Kidney epithelial cell (primary cell): ENCODE results near the gene HM13. TPM values are rescaled to one million over a fixed set of nuclear protein-coding genes. Genes with fewer than 3 reads are reported as not detected.

Source experiments
- DNase-seq: peaks from one replicate; pipeline ENCODE4 v3.0.0-alpha.2; 2010; ENCODE audit warnings: low read depth
- H3K27me3 ChIP-seq: 2 replicates; pipeline ENCODE4 v1.6.0; 2011; ENCODE audit warnings: low read length; ENCODE audit not compliant: control insufficient read depth, insufficient read depth
- H3K36me3 ChIP-seq: 2 replicates; pipeline ENCODE4 v1.5.1; 2011; ENCODE audit warnings: low read length; ENCODE audit not compliant: control insufficient read depth, insufficient read depth
- H3K4me3 ChIP-seq: 2 replicates; pipeline ENCODE4 v1.5.1; 2011; ENCODE audit warnings: low read depth, mild to moderate bottlenecking, control low read depth, low read length
- total RNA-seq: library from RNA; depleted of rRNA; stranded (reverse); fragments of >200 nt; gene quantifications from 2 replicates; pipeline ENCODE4 v1.2.3, GENCODE V29; 2015
- TF ChIP-seq, protein P1 (sequence below): IDR thresholded peaks from 2 replicates; pipeline ENCODE4 v1.5.1; 2011; ENCODE audit warnings: mild to moderate bottlenecking, moderate library complexity, low read length, control low read depth, inconsistent platforms; ENCODE audit not compliant: insufficient read depth, poor library complexity, severe bottlenecking

The HM13 gene
- total RNA-seq, 1 donor from 2014 or later = 116 TPM

DNA sequence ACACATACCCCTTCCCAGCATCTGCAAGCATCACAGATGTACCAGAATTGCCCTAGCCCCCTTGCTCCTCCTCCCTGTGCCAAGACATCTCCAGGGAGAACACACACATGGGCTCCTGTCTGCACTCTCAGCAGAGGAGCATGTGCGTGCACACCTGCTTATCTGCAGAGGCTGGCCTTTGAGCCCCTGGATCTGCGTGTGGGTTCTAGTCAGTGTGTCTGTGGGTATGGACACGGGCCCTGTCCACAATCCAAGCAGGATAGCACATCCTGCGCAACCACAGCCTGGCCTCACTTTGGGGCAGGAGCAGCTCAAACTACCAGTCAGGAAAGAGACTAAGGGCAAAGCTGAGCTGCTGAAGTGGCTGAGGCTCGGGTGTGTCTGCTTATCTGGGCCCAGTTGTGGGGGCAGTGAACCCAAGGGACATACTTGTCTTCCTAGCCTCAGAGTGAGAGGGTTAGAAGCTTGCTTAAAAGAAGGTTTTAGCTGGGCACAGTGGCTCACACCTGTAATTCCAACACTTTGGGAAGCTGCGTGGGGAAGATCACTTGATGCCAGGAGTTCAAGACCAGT lies 41.0 kb downstream of the HM13 start:
- Histone ChIP-seq H3K27me3 (no peaks in the 10 kb centered on the region), H3K36me3 (no peaks in the 10 kb centered on the region), H3K4me3 (no peak overlapping the region)
- TF ChIP-seq, protein P1, sequence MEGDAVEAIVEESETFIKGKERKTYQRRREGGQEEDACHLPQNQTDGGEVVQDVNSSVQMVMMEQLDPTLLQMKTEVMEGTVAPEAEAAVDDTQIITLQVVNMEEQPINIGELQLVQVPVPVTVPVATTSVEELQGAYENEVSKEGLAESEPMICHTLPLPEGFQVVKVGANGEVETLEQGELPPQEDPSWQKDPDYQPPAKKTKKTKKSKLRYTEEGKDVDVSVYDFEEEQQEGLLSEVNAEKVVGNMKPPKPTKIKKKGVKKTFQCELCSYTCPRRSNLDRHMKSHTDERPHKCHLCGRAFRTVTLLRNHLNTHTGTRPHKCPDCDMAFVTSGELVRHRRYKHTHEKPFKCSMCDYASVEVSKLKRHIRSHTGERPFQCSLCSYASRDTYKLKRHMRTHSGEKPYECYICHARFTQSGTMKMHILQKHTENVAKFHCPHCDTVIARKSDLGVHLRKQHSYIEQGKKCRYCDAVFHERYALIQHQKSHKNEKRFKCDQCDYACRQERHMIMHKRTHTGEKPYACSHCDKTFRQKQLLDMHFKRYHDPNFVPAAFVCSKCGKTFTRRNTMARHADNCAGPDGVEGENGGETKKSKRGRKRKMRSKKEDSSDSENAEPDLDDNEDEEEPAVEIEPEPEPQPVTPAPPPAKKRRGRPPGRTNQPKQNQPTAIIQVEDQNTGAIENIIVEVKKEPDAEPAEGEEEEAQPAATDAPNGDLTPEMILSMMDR = no peak
- DNase-seq = no peak

DNA sequence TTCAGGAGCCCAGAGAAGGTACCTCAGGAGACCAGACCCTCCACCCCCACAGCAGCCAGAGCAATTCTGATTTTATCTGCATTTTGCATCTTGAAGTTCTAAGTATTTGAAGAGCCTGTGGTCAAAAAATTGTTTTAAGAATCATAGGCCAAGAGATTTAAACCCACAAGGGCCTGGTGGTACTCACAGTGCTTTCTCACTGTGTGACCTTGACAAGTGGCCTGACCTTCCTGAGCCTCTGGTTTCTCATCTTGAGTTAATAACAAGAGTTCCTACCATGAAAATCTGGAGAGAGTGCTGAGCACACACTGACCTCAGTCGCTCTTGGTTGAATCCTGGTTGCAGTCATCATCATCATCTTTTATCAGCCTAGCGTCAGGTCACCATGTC lies 45.5 kb downstream of the HM13 start:
- DNase-seq = no peak
- no peaks in the 10 kb centered on the region for H3K27me3 ChIP-seq
- no peak overlapping the region for H3K4me3 ChIP-seq
- H3K36me3 ChIP-seq = peaks cover 2% of the 10 kb centered on the region
- TF ChIP-seq, protein P1 = no peak

DNA sequence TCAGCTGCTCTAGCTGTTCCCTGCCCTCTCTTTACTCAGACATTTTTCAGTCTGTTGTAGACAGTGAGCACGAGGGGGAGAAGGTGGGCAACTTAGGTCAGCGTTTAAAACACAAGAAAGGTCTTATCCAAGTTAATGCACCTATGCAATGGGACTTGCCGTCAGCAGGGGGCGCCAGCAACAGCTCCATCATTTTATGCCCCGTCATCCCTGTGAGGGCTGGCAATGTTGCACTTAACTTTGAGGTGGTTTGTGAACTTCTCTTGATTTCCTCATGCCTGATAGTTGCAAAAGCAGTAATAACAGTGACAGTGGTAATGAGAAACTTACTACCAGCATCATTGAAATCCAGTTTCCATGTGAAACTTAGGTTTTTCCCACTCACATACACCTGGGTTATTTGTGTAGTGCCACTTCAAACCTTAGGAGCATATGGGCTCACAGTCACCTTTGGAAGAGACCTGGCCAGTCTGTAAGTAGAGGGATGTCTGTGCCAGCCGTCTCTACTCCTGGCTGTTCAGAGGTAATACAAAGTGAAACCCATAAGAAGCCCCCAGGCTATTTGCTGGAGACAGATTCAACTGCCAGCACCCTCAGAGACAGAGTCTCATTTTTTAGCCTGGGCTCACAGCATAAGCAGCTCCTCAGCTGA lies 46.0 kb downstream of the HM13 start:
- H3K4me3 ChIP-seq = no peak overlapping the region
- peaks cover 2% of the 10 kb centered on the region for H3K36me3 ChIP-seq
- DNase-seq = no peak
- H3K27me3 ChIP-seq = no peaks in the 10 kb centered on the region
- TF ChIP-seq, protein P1 = peak; percentile 91

DNA sequence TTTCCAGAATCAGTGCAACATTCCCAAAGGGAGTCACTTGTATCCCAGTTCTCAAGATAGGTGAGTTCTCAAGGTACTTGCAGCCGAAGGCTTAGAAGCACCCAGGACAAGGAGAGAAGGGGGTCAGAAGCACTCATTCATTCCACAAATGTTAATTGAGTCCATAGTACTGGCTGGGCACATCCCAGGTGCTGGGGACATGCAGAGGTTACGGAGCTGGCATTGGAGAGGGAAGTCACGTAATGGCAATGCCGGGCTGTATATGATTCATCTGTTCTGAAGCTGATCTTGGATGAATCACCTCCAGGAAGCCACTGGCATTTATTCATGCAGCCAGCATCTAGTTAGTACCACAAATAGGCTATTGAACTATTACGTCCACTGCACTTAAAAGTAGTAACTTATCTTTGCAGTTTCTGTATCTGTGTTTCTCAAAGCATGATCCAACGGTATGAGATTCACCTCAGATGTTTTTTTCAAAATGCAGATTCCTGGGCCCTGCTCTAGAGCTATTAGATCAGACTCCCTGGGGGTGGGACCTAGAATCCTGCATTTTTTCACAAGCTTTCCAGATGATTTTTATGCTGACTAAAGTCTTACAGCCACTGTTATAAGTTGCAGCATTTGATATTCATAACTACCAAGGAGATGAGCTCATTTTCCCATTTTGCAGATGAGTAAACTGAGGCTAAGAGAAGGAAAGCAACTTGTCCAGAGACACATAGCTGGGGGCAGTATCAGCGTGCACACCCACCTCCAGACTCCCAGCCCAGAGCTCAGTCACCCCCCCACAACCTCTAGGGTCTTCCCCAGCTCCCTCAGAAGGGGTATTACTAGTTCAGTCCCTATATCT lies 46.7 kb downstream of the HM13 start:
- peaks cover 3% of the 10 kb centered on the region for H3K36me3 ChIP-seq
- H3K4me3 ChIP-seq = no peak overlapping the region
- TF ChIP-seq, protein P1 = no peak
- H3K27me3 ChIP-seq = no peaks in the 10 kb centered on the region
- DNase-seq = peak; percentile 94

DNA sequence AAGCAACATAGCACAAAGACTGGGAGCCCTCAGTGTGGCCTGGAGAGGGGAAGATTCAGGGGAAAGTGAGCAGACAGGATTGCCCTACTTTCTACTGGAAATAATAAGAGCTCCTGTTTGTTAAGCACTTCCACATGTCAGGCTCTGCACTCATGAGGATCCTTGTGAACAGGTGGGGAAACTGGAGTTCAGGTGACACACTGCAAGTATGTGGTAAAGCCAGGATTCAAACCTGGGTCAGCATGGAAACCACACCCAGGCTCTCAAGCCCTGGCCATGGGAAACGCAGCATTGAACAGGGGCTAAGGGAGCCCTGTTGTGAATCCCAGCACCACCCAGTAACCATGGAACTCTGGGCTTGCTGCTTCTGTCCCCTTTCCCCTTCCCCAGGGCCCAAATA lies 48.0 kb downstream of the HM13 start:
- Histone ChIP-seq H3K27me3 (no peaks in the 10 kb centered on the region), H3K36me3 (peaks cover 3% of the 10 kb centered on the region), H3K4me3 (no peak overlapping the region)
- TF ChIP-seq, protein P1 = no peak
- no peak for DNase-seq
